Activated CD8-positive, alpha-beta memory T cell treated with anti-CD3 and anti-CD28 coated beads, Interleukin-2, amount 50 U/mL, for 1 hour (primary cell): ENCODE data around the gene DLX3.
"Not testable (repeated sequence)": the region's sequence is repeated elsewhere in the genome, so short reads cannot be mapped to it uniquely, and the experiment has no call there.

Experiments used
- DNase-seq: peaks from one replicate; pipeline ENCODE4 v3.0.0-alpha.2; 2020; ENCODE audit errors: extremely low read depth

The DLX3 gene

DNA sequence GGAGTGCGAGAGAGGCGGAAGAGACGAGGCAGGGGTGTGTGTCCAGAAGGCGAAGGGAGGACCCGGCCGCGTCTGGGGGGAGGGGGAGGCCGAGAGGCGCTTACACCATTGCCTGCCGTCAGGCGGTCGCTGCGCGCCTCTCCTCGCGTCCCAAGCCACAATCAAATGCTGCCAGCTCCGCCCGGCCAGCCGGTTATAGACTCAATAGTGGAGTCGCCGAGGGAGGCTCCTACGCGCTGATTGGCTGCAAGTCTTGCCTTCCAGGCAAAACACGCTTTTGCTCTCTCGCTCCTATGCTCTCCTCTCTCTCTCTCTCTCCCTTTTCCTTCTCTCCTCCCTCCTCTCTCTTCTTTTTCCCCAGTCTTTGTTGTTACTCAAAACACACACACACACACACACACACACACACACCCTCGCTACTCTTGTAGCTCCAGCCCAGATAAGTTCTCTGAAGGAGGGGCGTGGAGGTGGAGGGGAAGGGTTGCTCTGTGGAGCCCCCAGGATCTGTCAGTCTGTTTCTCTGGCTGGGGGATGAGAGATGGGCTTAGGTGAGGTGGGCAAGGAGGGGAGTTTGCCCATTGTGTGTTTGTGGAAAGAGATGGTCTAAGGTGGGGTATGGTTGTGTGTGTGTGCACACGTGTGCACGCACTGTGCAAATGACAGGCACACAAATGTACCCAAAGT lies at the start of gene DLX3:
DLX3 (minus strand) TSS at position 170 of the 684 bp plus-strand sequence. CDS start 226 bp downstream, outside the sequence.
- no peak for DNase-seq

DNA sequence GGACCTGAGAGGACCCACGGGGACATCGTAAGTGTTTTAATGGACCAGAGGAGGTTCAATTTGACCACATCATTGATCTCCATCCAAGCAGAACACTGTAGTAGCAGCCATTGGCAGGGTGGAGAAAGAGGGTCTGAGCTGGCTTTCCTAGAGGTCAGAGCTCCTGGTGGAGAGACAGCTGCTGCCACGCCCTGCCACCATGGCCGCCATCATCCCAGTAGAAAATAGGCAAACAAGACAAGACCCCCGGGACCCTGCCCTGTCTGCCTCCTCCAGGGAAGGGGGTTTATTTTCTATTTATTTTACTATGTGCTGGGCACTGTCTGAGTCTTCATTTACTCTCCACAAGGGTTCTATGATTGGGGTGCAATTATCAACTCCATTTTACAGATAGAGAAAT lies 49.5 kb upstream of the DLX3 start:
- no peak for DNase-seq

DNA sequence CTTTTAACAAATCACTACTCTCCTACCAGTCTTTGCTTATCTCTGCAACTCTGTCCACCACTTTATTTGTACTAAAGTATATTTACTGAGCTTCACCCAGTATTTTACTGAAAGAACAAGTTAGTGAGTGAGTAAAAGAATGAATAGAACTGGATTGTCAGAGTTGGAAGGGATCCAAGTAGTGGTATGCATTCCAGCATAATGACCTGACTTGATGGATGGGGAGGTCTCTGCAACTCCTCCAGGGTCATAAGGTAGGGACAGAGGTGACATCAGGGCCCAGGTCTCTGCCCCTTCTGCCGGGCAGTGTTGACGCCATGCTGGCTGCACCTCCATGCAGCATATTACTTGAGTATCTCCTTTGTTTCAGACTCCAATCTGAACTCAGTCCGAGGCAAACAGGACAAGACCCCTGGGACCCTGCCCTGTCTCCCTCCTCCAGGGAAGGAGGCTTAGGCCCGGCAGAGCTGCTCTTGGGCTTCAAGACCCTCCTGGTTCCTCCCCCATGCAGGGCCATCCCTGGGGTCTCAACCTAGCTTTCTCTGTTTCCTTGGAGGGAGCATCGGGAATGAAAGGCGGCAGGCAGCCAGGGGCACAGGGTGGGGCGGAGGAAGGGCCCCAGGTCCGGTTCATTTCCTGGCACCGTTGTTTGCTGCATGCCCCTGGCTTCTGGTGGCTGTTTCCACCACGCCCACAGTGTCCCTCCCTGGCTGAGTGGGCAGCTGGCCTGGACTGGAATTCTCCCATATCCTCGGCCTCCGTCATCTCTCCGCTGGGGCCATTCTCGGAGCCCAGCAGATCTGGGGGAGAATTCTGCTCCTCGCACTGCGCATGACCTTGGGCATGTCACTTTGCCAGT lies 48.5 kb upstream of the DLX3 start:
- DNase-seq: no peak

DNA sequence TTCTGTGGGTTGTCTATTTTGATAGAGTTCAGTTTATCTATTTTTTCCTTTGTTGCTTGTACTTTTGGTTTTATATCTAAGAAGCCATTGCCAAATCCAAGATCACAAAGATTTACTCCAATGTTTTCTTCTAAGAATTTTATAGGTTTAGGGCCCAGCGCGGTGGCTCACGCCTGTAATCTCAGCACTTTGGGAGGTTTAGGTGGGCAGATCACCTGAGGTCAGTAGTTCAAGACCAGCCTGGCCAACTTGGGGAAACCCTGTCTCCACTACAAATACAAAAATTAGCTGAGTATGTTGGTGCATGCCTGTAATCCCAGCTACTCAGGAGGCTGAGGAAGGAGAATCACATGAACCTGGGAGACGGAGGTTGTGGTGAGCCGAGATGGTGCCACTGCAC lies 47.2 kb upstream of the DLX3 start:
- no peak for DNase-seq

DNA sequence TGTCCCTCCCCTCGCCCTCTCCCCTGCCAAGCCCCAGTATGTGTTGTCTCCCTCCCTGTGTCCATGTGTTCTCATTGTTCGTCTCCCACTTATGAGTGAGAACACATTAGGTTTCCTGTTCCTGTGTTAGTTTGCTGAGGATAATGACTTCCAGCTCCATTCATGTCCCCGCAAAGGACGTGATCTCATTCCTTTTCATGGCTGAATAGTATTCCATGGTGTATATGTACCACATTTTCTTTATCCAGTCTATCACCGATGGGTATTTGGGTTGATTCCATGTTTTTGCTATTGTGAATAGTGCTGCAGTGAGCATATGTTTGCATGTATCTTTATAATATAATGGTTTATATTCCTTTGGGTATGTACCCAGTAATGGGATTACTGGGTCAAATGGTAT lies 45.5 kb upstream of the DLX3 start:
- DNase-seq: not testable (repeated sequence)

DNA sequence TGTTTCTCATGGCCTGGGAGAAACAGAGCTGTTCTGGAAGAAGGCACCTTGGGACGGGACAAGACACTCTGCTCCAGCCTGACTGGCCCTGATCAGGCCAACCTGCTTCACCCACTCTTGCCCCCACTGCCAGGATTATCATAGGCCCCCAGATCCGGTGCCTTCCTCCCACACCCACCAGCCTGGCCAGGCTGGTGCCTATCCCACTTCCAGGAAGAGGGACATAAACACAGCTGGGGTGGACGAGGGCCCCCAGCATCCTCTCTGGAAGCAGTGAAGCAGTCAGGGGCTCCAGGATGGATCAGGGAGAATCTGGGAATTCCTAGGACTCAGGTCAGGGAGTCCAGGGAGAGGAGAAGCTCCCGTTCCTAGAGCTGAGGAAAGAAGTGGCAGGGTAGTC lies 44.0 kb upstream of the DLX3 start:
- DNase-seq: no peak

DNA sequence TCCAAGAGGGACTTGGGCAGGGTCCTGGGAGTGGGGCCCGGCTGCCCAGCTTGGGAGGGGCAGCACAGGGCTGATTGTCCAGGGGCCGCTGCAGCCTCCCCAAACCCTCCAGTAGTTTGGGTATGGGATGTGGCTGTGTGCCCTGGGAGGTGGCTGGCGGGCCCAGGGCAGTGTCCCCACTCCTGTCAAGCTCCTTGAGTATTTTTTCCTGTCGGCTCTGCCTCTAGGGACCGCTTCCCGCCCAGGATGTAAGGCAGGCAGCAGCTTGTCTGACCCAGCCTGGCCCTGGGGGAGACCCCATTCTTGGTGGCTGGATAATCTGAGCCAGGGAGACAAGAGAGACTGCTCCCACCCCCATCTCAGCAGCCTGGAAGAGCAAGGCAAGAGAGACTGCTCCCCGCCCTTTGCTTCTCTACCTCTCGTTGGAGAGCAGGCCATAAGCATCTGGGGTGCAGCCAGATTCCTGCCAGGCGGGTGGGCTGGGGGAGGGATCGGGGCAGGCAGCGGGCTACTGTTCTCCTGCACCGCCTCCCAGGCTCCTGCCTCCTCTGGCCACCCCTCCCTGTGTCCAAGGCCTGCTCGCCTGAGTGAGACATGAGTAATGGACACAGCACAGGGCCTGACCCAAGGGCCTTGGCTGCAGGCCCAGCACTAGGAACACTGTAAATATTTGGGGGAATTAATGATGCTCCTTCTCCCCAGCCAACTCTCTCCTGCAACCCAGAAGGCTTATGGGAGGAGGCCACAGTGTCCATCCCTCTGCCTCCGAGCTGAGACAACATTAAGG lies 42.5 kb upstream of the DLX3 start:
- DNase-seq: no peak

DNA sequence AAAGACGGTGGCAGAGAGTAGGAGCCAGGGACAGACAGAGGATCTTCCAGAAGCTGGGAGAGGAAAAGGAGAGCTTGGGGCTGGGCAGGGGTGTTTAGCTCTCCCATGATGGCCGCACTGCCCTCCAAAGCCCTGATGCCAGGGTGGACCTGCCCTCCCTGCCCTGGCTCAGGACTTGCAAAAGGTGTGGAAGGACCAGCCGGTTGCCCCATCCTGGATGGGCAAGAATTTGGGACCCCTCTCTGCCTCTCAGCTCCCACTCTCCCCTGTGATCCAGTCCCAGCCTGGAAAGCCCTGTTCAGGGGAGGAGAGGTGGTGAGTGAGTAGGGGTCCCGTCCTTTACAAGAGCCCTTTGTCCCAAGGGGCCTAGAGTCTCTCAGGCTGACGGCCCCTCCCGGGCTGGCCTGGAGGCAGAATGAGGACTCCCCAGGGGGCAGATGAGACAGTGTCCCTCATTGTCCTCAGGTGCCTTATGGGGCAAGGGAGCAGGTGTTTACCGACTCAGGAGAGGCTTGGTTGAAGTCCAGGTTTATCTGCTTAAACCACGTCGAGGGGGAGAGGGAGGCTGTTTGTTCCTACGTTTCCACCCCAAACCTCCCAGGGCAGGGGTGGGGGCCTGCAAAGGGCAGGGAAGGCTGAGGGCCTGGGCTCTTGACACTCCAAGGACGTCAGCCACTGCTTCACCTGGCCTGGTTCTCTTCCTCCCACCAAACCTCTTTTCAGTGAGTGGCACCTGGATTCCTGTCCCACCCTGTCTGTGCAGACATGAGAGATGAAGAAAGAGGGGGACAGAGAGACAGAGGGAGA lies 41.6 kb upstream of the DLX3 start:
- no peak for DNase-seq

DNA sequence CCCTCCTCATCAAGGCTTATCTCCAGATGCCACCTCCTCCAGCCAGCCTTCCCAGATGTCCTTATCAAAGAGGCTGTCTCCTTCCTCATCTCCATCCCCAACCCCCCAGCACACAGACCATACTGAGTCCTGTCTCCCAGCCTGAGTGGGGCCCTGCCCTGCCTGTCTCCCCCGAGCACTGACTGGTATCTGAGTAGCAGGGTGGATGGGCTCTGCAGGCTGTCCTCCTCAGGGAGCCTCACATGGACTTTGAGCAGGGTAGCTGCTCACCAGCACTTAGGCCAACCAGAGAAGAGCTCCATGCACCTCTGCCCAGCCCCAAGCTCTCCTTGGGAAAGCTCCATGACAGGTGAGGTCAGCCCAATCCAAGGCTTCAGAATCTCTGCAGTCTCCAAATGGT lies 40.9 kb upstream of the DLX3 start:
- DNase-seq: no peak

DNA sequence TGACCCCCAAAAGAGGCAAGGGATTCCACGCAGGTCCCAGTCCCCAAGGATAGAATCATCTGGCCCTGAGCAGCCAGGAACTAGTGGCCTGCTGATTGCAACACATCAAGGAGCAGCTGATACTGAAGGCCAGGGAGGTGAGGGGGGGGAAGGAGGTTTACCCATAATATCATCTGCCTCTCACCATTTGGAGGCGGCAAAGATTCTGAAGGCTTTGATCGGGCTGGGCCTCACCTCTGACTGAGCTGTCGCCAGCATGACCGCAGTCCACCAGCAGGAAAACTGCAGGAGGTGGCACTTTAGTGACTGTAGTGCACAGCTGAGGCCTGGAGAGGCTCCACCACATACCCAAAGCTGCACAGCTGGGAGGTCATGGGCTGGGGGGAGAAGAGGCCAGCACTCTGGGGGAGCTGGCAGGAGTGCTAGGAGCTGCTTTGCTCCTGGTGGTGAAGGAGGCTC lies 40.4 kb upstream of the DLX3 start:
- no peak for DNase-seq

DNA sequence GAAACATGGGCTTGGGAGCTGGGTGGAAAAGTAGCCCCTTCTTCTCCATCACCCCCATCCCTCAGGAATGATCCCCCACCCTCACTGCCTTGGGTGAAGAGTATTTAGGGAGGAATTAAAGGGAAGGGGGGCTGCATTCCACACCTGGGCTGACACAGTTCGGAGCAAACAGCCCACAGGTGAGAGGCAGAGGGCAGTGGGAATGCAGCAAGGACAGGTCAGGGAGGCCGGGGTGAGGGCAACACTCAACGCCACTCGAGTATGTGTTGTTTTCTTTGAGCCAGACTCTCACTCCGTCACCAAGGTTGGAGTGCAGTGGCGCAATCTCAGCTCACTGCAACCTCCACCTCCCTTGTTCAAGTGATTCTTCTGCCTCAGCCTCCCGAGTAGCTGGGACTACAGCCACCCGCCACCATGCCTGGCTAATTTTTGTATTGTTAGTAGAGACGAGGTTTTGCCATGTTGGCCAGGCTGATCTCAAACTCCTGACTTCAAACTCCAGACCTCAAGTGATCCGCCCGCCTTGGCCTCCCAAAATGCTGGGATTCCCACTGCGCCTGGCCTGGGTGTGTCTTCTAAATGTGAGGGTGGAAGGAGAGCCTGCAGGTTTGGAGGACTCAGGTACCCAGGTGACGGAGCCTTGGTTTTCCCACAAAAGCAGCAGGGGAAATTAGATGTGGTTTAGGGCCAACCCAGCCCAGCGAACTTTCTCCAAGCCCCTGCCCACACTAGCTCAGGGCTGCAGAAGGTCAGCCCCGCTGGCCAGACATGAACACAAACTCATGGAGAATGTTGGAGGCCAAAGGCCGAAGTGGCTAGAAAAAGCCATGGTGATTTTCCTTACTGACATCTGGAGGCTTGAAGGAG lies 39.7 kb upstream of the DLX3 start:
- DNase-seq: no peak

DNA sequence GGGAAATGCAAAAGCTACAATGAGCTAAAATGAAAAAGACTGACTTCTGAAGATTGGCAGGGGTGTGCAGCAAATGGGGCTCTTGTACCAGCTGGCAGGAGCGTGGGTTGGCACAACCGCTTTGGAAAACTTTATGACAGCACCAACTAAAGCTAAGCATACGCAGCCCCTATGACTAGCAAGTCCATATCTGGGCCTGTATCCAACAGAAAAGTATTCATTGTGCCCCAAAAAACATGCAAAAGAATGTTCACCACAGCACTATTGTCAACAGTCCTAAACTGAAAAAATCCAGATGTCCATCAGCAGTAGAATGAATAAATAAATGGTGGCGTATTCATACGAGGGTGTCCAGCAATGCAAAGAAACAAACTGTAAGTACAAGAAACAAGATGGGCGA lies 38.3 kb upstream of the DLX3 start:
- no peak for DNase-seq

DNA sequence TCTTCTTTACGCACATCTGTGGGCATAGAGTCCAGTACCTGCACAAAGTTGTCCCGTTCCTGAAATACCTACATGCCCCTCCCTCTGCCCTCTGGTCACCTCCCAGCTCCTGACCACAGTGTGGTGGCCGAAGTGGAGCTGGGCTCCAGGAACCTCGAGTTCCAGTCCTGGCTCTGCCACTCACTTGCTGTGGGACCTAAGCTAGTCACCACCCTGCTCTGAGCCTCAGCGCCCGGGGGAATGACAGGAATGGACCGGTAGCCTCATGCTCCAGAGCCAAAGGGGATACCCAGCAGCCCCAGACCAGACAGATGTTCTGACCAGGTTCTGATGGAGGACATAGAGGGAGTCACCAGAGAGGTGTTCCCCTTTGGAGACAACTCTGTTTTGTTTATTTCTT lies 34.2 kb upstream of the DLX3 start:
- DNase-seq: no peak

DNA sequence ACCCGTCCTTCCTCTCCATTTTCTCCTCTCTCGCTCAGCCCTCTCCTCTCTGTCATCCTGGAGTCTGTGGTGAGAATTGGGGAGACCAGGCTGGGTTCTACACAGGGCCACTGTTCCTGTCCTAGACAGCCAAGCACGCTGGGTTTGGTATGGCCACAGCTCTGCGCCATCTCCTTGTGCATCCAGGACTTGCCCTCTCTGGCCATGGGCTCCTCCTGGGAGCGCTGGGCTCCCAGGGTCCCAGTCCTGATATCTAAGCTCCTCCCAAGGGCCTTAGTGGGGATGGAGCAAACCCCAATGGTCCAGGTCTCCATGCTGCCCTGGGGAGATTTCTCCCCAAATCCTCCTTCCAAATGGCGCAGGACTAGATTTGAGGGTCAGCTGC lies 33.7 kb upstream of the DLX3 start:
- no peak for DNase-seq

DNA sequence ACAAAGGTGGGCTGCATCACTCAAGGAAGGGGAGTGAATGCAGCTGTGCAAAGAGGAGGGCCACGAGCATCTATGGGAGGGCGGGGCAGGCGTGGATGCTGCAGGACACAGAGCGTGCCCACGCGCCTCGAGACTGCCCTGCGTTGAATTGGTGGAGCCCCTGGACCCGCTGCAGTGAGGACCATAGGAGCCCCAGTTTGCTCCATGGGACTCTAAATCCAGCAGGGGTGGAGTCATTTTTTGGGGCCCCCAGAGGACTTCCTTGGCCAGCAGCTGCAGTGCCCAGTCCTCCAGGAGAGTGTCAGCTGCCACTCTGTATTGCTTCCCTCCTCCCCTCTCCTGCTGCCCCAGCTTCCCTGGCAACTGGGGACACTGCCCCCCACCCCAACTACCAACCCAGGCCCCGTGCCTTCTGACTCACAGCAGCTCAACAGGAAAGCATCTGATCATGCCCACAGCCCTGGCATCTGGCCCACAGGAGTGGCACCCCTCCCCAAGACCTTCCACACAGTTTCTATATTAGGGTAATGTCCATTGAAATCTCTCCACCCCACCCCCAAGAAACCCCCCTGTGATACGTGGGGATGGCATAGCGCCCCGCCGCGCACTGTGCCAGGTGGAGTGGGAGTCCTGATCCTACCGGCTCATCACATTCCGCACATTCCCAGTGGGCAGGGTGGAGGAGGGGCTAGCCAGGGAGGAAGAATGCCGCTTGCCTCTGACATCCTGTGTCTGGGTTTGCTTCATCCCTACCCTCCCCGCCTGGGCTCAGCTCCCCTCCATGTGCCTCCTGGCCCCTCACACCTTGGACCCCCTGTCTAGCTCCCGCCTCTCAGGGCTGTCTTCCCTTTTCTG lies 33.1 kb upstream of the DLX3 start:
- DNase-seq: no peak

DNA sequence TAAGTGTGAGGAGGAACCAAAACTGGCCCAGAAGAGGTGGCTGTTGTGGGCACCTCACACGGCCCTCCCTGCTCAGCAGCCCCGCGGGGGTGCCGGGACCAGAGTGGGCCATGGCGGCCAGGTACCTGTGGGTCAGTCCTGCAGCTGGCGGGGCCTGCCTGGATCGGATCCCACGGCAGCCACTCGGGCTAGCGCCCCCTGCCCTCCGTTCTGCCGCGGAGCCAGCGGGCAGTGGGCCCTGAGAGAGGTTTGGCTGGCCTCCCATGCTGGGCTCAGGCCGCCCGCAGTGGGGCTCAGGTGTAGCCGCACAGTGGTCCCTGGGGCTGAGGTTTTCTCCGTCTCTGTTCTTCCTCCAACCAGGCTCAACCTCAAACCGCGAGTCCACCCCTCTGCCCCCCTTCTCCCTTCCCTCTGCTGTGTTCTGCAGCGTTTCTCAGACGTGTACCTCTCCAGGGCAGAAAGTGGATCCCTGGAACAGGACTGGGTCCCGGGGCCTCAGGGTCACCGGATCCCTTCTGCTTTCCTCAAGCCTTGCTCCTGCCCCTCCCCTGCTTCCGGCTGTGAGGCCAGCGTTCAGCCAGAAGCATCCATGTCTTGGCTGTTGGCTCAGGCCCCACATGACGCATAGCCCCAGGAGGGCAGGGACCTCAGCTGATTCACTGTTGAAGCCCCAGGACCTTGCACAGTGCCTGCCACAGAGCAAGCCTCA lies 32.3 kb upstream of the DLX3 start:
- no peak for DNase-seq

DNA sequence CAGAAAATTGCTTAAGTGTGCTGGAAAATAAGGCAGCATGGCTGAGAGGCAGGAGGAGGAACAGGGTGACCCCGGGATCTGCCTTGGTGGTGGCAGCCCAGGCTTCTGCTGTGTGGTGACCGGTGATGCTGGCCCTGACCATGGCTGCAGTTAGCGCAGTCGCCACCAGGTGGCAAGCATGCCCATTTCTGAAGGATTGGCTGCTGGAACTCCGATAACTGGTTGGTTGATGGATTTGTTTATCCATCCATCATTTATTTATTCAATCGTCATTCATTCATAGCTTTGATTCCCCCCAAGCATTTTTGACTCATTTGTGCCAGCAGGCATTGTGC lies 31.8 kb upstream of the DLX3 start:
- peak; percentile 13 for DNase-seq

DNA sequence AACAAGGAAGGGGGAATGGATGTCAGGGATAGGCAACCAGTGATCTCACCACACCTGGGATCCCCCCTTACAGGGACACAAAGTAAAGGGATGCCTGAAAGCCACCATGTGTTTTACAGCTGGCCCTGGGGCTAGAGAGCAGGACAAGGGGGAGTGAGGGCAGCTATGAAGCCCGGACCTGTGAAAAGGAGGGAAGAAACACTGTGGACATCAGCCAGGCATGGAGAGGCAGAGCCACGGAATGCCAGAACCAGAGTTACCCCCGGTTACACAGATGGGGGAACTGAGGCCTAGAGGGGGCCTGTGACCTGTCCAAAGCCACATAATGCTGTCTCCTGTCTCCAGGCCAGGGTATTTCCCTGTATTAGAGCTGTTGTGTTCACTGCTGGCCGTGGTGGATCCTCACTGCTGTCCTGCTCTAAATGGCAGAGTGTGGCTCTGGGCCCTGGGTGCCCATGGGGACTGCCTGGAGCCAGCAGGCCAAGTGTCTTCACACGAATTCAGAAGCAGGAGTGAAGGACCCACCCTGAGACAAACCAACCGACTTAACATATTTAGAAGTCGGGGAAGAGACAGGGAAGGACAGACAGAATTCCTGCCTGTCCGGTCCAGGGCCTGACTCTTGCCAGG lies 31.1 kb upstream of the DLX3 start:
- no peak for DNase-seq

DNA sequence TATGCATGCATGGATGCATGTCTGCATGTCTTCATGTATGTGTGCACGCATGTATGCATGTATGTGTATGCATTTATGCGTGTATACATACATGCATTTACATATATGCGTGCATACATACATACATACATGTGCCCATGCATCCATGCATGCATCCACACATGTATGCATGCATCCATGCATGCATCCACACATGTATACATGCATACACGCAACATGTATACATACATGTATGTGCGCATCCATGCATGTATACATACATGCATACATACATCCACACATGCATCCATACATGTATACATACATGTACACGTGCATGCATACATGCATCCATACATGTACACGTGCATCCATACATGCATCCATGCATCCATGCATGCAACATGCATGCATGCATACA lies 29.8 kb upstream of the DLX3 start:
- no peak for DNase-seq
